Activated naive CD8-positive, alpha-beta T cell treated with anti-CD3 and anti-CD28 coated beads for 36 hours (primary cell): Measurements from ENCODE around the gene TSPAN11. TPM values are rescaled to one million over a fixed set of nuclear protein-coding genes. Genes with fewer than 3 reads are reported as not detected.

Experiments used
- DNase-seq: peaks from one replicate; pipeline ENCODE4 v3.0.0; 2021
- H3K27ac Mint-ChIP-seq: one replicate; pipeline ENCODE4 v1.8.0; 2022; ENCODE audit warnings: mild to moderate bottlenecking, moderate library complexity, mixed read lengths
- H3K27me3 Mint-ChIP-seq: one replicate; pipeline ENCODE4 v1.8.0; 2022; ENCODE audit warnings: mild to moderate bottlenecking, mixed read lengths
- H3K36me3 Mint-ChIP-seq: one replicate; pipeline ENCODE4 v1.8.0; 2021; ENCODE audit warnings: mild to moderate bottlenecking, mixed read lengths
- H3K4me1 Mint-ChIP-seq: one replicate; pipeline ENCODE4 v1.8.0; 2021; ENCODE audit warnings: mixed read lengths
- H3K4me3 Mint-ChIP-seq: one replicate; pipeline ENCODE4 v1.8.0; 2022; ENCODE audit warnings: mild to moderate bottlenecking, moderate library complexity, mixed read lengths
- H3K9me3 Mint-ChIP-seq: one replicate; pipeline ENCODE4 v1.8.0; 2022; ENCODE audit warnings: mixed read lengths
- total RNA-seq, 2 experiments: library from RNA; stranded (reverse); gene quantifications; one replicate each; pipeline ENCODE4 v1.2.3, GENCODE V29; 2021

TSPAN11 gene
- total RNA-seq, 2 experiments from 2014 or later, result not detected

- no peaks in the 10 kb centered on the region for H3K9me3 Mint-ChIP-seq
- peaks cover 2% of the 10 kb centered on the region for H3K4me1 Mint-ChIP-seq
- no peak for DNase-seq
- H3K36me3 Mint-ChIP-seq, result no peaks in the 10 kb centered on the region
- H3K27ac Mint-ChIP-seq, result peak overlapping the region; percentile 22
- no peak overlapping the region for H3K4me3 Mint-ChIP-seq
- H3K27me3 Mint-ChIP-seq, result peaks cover 4% of the 10 kb centered on the region
These were observed 108.7 kb downstream of the TSPAN11 start for GRCh38 chr12:31035226-31035625.

- Mint-ChIP-seq H3K27ac (no peak overlapping the region), H3K4me1 (peaks cover 2% of the 10 kb centered on the region), H3K36me3 (no peaks in the 10 kb centered on the region), H3K9me3 (no peaks in the 10 kb centered on the region), H3K4me3 (no peak overlapping the region), H3K27me3 (peaks cover 4% of the 10 kb centered on the region)
- DNase-seq, result no peak
These were observed 109.6 kb downstream of the TSPAN11 start for GRCh38 chr12:31035967-31036665.

DNA sequence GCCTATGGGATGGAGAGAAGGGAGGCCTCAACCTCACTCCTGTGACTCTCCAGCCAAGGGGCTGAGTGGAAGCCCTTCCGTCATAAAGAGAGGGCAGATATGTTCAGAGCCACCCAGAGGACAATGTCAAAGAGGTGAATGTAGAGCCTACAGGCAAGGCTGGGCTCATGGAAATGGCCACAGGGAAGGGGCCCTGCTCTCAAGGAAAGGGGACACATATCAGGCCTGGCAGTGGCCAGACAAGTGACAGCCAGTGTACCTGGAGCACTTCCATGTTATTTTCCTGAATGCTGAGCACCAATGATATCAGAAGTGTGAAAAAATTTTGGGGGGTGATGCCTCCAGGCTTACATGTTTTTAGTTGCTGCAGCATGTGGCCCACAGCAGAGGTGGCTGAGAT, 110.5 kb downstream of the TSPAN11 start:
- H3K9me3 Mint-ChIP-seq, result no peaks in the 10 kb centered on the region
- peaks cover 4% of the 10 kb centered on the region for H3K27me3 Mint-ChIP-seq
- no peak for DNase-seq
- no peaks in the 10 kb centered on the region for H3K36me3 Mint-ChIP-seq
- peaks cover 2% of the 10 kb centered on the region for H3K4me1 Mint-ChIP-seq
- H3K27ac Mint-ChIP-seq, result no peak overlapping the region
- no peak overlapping the region for H3K4me3 Mint-ChIP-seq

GRCh38 chr12:31037931-31038330, 111.4 kb downstream of the TSPAN11 start:
- Mint-ChIP-seq H3K4me3 (no peak overlapping the region), H3K4me1 (peaks cover 2% of the 10 kb centered on the region), H3K27ac (no peak overlapping the region), H3K27me3 (peaks cover 4% of the 10 kb centered on the region), H3K9me3 (no peaks in the 10 kb centered on the region), H3K36me3 (no peaks in the 10 kb centered on the region)
- DNase-seq, result no peak

DNA sequence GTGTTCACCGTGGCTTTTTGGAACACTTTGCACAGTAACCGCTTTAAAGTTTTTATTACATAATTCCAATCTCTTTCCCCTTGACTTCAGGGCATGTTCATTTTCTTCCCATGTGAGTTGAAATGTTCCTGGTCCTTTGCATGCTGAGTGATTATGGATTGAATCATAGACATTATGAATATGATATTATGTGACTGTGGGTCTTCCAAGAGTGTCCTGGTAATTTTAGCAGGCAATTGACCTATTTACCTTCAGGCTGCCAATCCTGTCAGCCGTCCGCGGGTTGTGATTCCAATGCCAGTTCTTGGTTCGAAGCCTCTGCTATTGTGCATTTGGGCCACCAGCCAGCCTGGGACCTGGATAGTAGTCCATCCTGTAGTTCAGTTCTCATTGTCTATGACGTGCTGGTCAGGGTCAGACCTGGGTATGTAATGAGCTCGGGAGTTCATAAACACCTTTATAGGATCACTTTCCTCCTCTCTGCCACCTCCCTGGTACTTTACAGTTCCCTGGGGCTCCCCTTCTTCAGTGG, 114.6 kb downstream of the TSPAN11 start:
- Mint-ChIP-seq H3K4me3 (no peak overlapping the region), H3K27ac (no peak overlapping the region), H3K9me3 (no peaks in the 10 kb centered on the region), H3K27me3 (peaks cover 6% of the 10 kb centered on the region), H3K4me1 (peaks cover 2% of the 10 kb centered on the region), H3K36me3 (no peaks in the 10 kb centered on the region)
- DNase-seq, result no peak

Other genes with a start within 250 kb of the TSPAN11 start
- gene IPO8, start 230.9 kb upstream of the TSPAN11 start, total RNA-seq, result 10 to 100 TPM; 45.3 to 45.7 TPM
- 1 to 10 TPM; 6.7 to 8.6 TPM for gene CAPRIN2, start 171.8 kb upstream of the TSPAN11 start, total RNA-seq
- gene DDX11, start 147.1 kb downstream of the TSPAN11 start, total RNA-seq, result 100 to 1,000 TPM; 141 to 143 TPM